ENCODE data around the gene SPNS2.

The SPNS2 gene

DNA sequence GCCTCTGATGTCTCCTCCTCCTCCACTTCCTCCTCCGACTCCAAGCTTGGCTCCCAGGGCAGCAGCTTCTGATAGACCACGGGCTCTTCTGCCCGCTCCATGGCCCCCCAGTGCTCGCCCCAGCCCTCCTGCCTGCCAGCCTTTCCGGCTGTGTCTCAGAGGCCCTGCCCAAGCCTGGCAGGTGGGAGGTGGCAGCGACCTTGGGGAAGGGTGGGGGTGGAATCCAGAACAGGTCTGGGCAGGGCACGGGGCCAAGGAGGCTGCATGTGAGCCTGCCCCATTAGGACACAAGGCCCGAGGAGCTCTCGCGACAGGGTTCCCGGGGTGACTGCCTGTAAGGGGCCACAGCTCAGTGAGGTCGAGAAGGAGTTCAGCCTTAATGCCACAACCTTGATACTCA is 61.7 kb downstream of the SPNS2 start, which contains the start of gene GGT6:
Gene GGT6, minus strand, starts transcription at position 157 of the 400 bp plus-strand sequence. Its CDS starts 56 bp downstream, at position 101.
- Histone ChIP-seq H3K4me3 (ENCODE audit: low read depth in 1 of 2, low read length in 2 of 2) (no peak within 1 kb of the TSS), H3K36me3 (ENCODE audit: insufficient read depth, low read length) (no peaks in the 10 kb centered on the region), H3K9me3 (ENCODE audit: low read length) (no peaks in the 10 kb centered on the region), H3K9ac (ENCODE audit: low read length) (no peak within 1 kb of the TSS), H3K27me3 (ENCODE audit: control insufficient read depth in 1 of 2, insufficient read depth in 2 of 2, low read length in 2 of 2) (no peaks in the 10 kb centered on the region), H3K4me1 (ENCODE audit: insufficient read depth, low read length) (peaks cover 8% of the 10 kb centered on the region), H3K27ac (ENCODE audit: low read depth, low read length) (no peak within 1 kb of the TSS)

- no peaks in the 10 kb centered on the region for H3K27me3 ChIP-seq (ENCODE audit: control insufficient read depth in 1 of 2, insufficient read depth in 2 of 2, low read length in 2 of 2)
- H3K4me1 ChIP-seq (ENCODE audit: insufficient read depth, low read length), result peaks cover 6% of the 10 kb centered on the region
- H3K9me3 ChIP-seq (ENCODE audit: low read length), result no peaks in the 10 kb centered on the region
- no peak overlapping the region for H3K4me3 ChIP-seq (ENCODE audit: low read depth in 1 of 2, low read length in 2 of 2)
- no peak overlapping the region for H3K9ac ChIP-seq (ENCODE audit: low read length)
- no peak overlapping the region for H3K27ac ChIP-seq (ENCODE audit: low read depth, low read length)
- H3K36me3 ChIP-seq (ENCODE audit: insufficient read depth, low read length), result no peaks in the 10 kb centered on the region
Observed at GRCh38 chr17:4560837-4561256, 62.2 kb downstream of the SPNS2 start.

GRCh38 chr17:4562015-4562969 is 63.6 kb downstream of the SPNS2 start:
- Histone ChIP-seq H3K4me1 (ENCODE audit: insufficient read depth, low read length) (no peaks in the 10 kb centered on the region), H3K9ac (ENCODE audit: low read length) (no peak overlapping the region)

DNA sequence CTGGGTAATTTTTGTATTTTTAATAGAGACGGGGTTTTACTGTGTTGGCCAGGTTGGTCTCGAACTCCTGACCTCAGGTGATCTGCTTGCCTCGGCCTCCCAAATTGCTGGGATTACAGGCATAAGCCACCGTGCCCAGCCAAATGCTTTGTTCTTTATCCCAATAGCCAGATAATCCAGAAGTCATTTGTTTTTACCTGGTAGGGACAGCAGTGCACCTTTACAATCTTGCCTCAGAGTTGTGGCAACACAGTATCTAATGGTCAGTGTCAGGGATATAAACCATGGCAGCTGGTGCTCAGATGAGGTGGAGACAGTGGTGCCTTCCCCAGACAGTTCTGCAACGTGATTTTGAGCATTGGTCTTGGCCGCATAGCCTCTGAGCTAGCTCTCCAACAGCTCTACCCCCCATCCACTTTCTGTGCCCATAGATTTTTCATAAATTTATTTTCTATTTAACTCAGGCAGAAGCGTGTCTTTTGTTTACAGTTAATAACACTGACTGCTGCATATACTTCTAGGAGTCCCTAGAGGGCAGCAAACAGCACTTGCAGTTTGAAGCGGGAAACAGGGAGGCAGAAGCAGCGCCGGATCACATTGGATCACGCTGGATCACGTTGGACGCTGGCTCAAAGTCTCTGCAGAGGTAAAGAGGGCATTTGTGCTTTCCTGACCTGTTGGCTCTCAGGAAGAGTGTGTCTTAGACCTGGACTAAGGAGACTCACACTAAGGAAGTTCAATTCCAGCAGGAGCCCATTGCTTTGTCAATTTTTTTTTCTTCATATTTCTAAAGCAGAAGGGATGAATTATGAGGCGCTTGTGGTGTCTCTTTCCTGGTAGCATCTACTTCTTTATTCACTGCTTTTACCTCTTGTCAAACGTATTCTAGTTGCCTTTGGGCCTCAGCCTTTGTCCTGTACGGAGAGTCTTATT is 66.8 kb downstream of the SPNS2 start:
- Histone ChIP-seq H3K27me3 (ENCODE audit: control insufficient read depth in 1 of 2, insufficient read depth in 2 of 2, low read length in 2 of 2) (no peaks in the 10 kb centered on the region), H3K9me3 (ENCODE audit: low read length) (no peaks in the 10 kb centered on the region), H3K27ac (ENCODE audit: low read depth, low read length) (no peak overlapping the region), H3K9ac (ENCODE audit: low read length) (peak overlapping the region; percentile 4), H3K4me3 (ENCODE audit: low read depth in 1 of 2, low read length in 2 of 2) (no peak overlapping the region), H3K4me1 (ENCODE audit: insufficient read depth, low read length) (no peaks in the 10 kb centered on the region), H3K36me3 (ENCODE audit: insufficient read depth, low read length) (no peaks in the 10 kb centered on the region)

More at GRCh38 chr17:4562015-4562969, 63.6 kb downstream of the SPNS2 start:
- Histone ChIP-seq H3K9me3 (ENCODE audit: low read length) (no peaks in the 10 kb centered on the region), H3K27me3 (ENCODE audit: control insufficient read depth in 1 of 2, insufficient read depth in 2 of 2, low read length in 2 of 2) (no peaks in the 10 kb centered on the region), H3K4me3 (ENCODE audit: low read depth in 1 of 2, low read length in 2 of 2) (no peak overlapping the region), H3K36me3 (ENCODE audit: insufficient read depth, low read length) (no peaks in the 10 kb centered on the region), H3K27ac (ENCODE audit: low read depth, low read length) (no peak overlapping the region)

DNA sequence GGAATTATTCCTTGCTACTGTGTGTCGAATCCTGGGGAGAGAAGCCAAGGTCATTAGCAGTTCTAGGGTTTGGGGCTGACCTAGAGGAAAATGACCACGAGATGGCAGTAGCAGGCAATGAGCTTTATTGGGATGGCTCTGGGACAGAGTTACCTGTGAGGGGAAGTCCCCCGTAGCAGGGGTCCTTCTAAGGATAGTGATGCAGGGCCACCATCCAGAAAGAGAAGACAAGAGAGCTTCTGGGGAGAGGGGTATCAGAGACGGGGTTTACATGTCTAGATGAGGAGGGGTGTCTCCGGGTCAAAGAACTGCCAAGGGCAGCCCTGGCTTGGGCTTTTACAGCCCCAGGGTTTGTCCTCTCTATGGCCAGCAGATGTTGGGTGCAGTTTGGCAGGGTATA is 68.1 kb downstream of the SPNS2 start:
- H3K36me3 ChIP-seq (ENCODE audit: insufficient read depth, low read length), result no peaks in the 10 kb centered on the region
- no peak overlapping the region for H3K9ac ChIP-seq (ENCODE audit: low read length)
- H3K27me3 ChIP-seq (ENCODE audit: control insufficient read depth in 1 of 2, insufficient read depth in 2 of 2, low read length in 2 of 2), result no peaks in the 10 kb centered on the region
- no peaks in the 10 kb centered on the region for H3K9me3 ChIP-seq (ENCODE audit: low read length)
- H3K27ac ChIP-seq (ENCODE audit: low read depth, low read length), result no peak overlapping the region
- no peak overlapping the region for H3K4me3 ChIP-seq (ENCODE audit: low read depth in 1 of 2, low read length in 2 of 2)
- H3K4me1 ChIP-seq (ENCODE audit: insufficient read depth, low read length), result no peaks in the 10 kb centered on the region

DNA sequence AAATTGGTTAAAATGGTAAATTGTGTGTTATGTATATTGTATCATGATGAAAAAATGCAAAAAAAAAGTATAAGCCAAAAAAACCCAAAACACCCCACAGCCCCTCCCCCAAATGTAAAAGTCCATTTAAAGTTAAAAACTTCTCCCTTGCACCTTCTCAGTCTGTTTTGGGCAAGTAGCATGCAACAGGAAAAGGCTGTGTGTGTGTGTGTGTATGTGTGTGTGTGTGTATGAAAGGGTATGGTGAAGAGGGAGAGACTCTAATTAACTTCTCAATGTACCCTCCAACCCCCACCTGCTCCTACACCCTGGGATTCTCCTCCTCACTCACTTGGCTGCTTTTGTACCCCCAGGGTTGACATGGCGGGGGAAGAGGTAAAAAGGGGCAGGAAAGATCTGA is 70.9 kb downstream of the SPNS2 start:
- Histone ChIP-seq H3K4me1 (ENCODE audit: insufficient read depth, low read length) (no peaks in the 10 kb centered on the region), H3K36me3 (ENCODE audit: insufficient read depth, low read length) (no peaks in the 10 kb centered on the region), H3K27me3 (ENCODE audit: control insufficient read depth in 1 of 2, insufficient read depth in 2 of 2, low read length in 2 of 2) (no peaks in the 10 kb centered on the region), H3K4me3 (ENCODE audit: low read depth in 1 of 2, low read length in 2 of 2) (no peak overlapping the region), H3K9ac (ENCODE audit: low read length) (no peak overlapping the region), H3K9me3 (ENCODE audit: low read length) (no peaks in the 10 kb centered on the region), H3K27ac (ENCODE audit: low read depth, low read length) (no peak overlapping the region)

- Histone ChIP-seq H3K9me3 (ENCODE audit: low read length) (no peaks in the 10 kb centered on the region), H3K4me1 (ENCODE audit: insufficient read depth, low read length) (no peaks in the 10 kb centered on the region), H3K27ac (ENCODE audit: low read depth, low read length) (no peak overlapping the region), H3K36me3 (ENCODE audit: insufficient read depth, low read length) (no peaks in the 10 kb centered on the region), H3K9ac (ENCODE audit: low read length) (no peak overlapping the region), H3K27me3 (ENCODE audit: control insufficient read depth in 1 of 2, insufficient read depth in 2 of 2, low read length in 2 of 2) (no peaks in the 10 kb centered on the region), H3K4me3 (ENCODE audit: low read depth in 1 of 2, low read length in 2 of 2) (no peak overlapping the region)
Observed at GRCh38 chr17:4572131-4572530, 73.5 kb downstream of the SPNS2 start.

GRCh38 chr17:4573115-4573514 is 74.4 kb downstream of the SPNS2 start:
- no peaks in the 10 kb centered on the region for H3K36me3 ChIP-seq (ENCODE audit: insufficient read depth, low read length)
- no peaks in the 10 kb centered on the region for H3K4me1 ChIP-seq (ENCODE audit: insufficient read depth, low read length)
- H3K27me3 ChIP-seq (ENCODE audit: control insufficient read depth in 1 of 2, insufficient read depth in 2 of 2, low read length in 2 of 2), result no peaks in the 10 kb centered on the region
- H3K9me3 ChIP-seq (ENCODE audit: low read length), result no peaks in the 10 kb centered on the region
- no peak overlapping the region for H3K9ac ChIP-seq (ENCODE audit: low read length)
- H3K27ac ChIP-seq (ENCODE audit: low read depth, low read length), result no peak overlapping the region
- no peak overlapping the region for H3K4me3 ChIP-seq (ENCODE audit: low read depth in 1 of 2, low read length in 2 of 2)

- Histone ChIP-seq H3K27ac (ENCODE audit: low read depth, low read length) (no peak overlapping the region), H3K4me1 (ENCODE audit: insufficient read depth, low read length) (no peaks in the 10 kb centered on the region), H3K9me3 (ENCODE audit: low read length) (no peaks in the 10 kb centered on the region), H3K36me3 (ENCODE audit: insufficient read depth, low read length) (no peaks in the 10 kb centered on the region), H3K4me3 (ENCODE audit: low read depth in 1 of 2, low read length in 2 of 2) (no peak overlapping the region), H3K9ac (ENCODE audit: low read length) (no peak overlapping the region), H3K27me3 (ENCODE audit: control insufficient read depth in 1 of 2, insufficient read depth in 2 of 2, low read length in 2 of 2) (no peaks in the 10 kb centered on the region)
Observed at GRCh38 chr17:4573669-4574068, 75.0 kb downstream of the SPNS2 start.

- Histone ChIP-seq H3K4me3 (ENCODE audit: low read depth in 1 of 2, low read length in 2 of 2) (no peak overlapping the region), H3K9ac (ENCODE audit: low read length) (no peak overlapping the region), H3K36me3 (ENCODE audit: insufficient read depth, low read length) (no peaks in the 10 kb centered on the region), H3K27ac (ENCODE audit: low read depth, low read length) (no peak overlapping the region), H3K4me1 (ENCODE audit: insufficient read depth, low read length) (no peaks in the 10 kb centered on the region), H3K27me3 (ENCODE audit: control insufficient read depth in 1 of 2, insufficient read depth in 2 of 2, low read length in 2 of 2) (no peaks in the 10 kb centered on the region), H3K9me3 (ENCODE audit: low read length) (no peaks in the 10 kb centered on the region)
Observed at GRCh38 chr17:4574448-4575045, 75.9 kb downstream of the SPNS2 start.

DNA sequence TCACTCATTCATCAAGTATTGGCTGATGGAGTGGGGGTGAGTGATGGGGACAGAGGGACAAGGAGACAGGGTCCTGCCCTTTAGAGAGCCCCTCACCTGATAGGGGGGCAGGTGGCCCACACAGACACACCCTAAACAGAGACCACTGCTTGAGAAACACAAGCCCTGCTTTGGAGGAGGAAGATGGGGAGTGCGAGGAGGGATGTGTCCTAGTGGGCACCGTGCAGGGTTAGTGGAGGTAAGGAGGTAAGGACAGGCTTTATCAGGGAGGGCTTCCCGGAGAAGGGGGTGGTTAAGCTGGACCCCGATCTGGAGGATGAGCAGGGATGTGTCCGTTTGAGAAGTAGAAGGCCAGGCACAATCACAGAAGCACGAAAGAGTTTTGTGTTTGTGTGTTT is 77.5 kb downstream of the SPNS2 start:
- Histone ChIP-seq H3K36me3 (ENCODE audit: insufficient read depth, low read length) (no peaks in the 10 kb centered on the region), H3K4me3 (ENCODE audit: low read depth in 1 of 2, low read length in 2 of 2) (no peak overlapping the region), H3K4me1 (ENCODE audit: insufficient read depth, low read length) (no peaks in the 10 kb centered on the region), H3K9ac (ENCODE audit: low read length) (no peak overlapping the region), H3K9me3 (ENCODE audit: low read length) (no peaks in the 10 kb centered on the region), H3K27ac (ENCODE audit: low read depth, low read length) (no peak overlapping the region), H3K27me3 (ENCODE audit: control insufficient read depth in 1 of 2, insufficient read depth in 2 of 2, low read length in 2 of 2) (no peaks in the 10 kb centered on the region)
